ENCODE data around the gene PLEKHG5.

GRCh38 chr1:6446665-6447015 is 44.8 kb downstream of the PLEKHG5 start:
- no peak for TF ChIP-seq CTCF (conservative IDR thresholded peaks at IDR 0.05; ENCODE audit: low read depth, low read length)
- no peak for TF ChIP-seq EZH2 (IDR thresholded peaks at IDR 0.05; ENCODE audit: borderline replicate concordance, low read depth, low read length, poor library complexity, severe bottlenecking)
